MM.1S (cell line): Measurements from ENCODE around the gene TNK1.
A peak's percentile ranks its signal among the peaks of the same experiment; 100 is the strongest.

Source experiments
- DNase-seq: peaks from one replicate; pipeline ENCODE4 v3.0.0-alpha.2; 2015
- H2AFZ ChIP-seq: fragments of 300-600 bp; sonication (generic); 2 replicates; pipeline ENCODE4 v1.6.0; 2016; ENCODE audit warnings: antibody characterized with exemption, low read length
- H3F3A ChIP-seq: fragments of 300-600 bp; sonication (generic); 2 replicates; pipeline ENCODE4 v1.6.1; 2016; ENCODE audit warnings: mild to moderate bottlenecking, antibody characterized with exemption, low read length, moderate library complexity, mixed read lengths; ENCODE audit not compliant: insufficient read depth
- H3K27ac ChIP-seq: fragments of 300-600 bp; sonication (generic); 2 replicates; pipeline ENCODE4 v1.5.1; 2016; ENCODE audit warnings: mild to moderate bottlenecking, low read length
- H3K27me3 ChIP-seq: fragments of 300-600 bp; sonication (generic); replicated peaks from 2 replicates; pipeline ENCODE4 v1.6.0; 2016; ENCODE audit warnings: low read length; ENCODE audit not compliant: insufficient read depth
- H3K36me3 ChIP-seq: fragments of 300-600 bp; sonication (generic); replicated peaks from 2 replicates; pipeline ENCODE4 v1.6.1; 2016; ENCODE audit warnings: mild to moderate bottlenecking, low read length, mixed read lengths; ENCODE audit not compliant: insufficient read depth
- H3K4me1 ChIP-seq: fragments of 300-600 bp; sonication (generic); 2 replicates; pipeline ENCODE4 v1.6.1; 2016; ENCODE audit warnings: low read length, mixed read lengths
- H3K4me2 ChIP-seq: fragments of 300-600 bp; sonication (generic); 2 replicates; pipeline ENCODE4 v1.6.0; 2016; ENCODE audit warnings: low read depth, low read length
- H3K4me3 ChIP-seq: fragments of 300-600 bp; sonication (generic); 2 replicates; pipeline ENCODE4 v1.5.1; 2016; ENCODE audit warnings: low read length, mixed read lengths
- H3K79me2 ChIP-seq: fragments of 300-600 bp; sonication (generic); 2 replicates; pipeline ENCODE4 v1.6.1; 2016; ENCODE audit warnings: mixed run types, low read length, mixed read lengths
- H3K9ac ChIP-seq: fragments of 300-600 bp; sonication (generic); 2 replicates; pipeline ENCODE4 v1.6.1; 2016; ENCODE audit warnings: low read length, mixed read lengths
- H3K9me2 ChIP-seq: fragments of 300-600 bp; sonication (generic); replicated peaks from 2 replicates; pipeline ENCODE4 v1.6.1; 2016; ENCODE audit warnings: mild to moderate bottlenecking, low read length, mixed read lengths; ENCODE audit not compliant: insufficient read depth
- H3K9me3 ChIP-seq: fragments of 300-600 bp; sonication (generic); replicated peaks from 2 replicates; pipeline ENCODE4 v1.6.1; 2016; ENCODE audit warnings: mild to moderate bottlenecking, low read length, mixed read lengths; ENCODE audit not compliant: insufficient read depth
- H4K20me1 ChIP-seq: fragments of 300-600 bp; sonication (generic); 2 replicates; pipeline ENCODE4 v1.6.1; 2016; ENCODE audit warnings: mild to moderate bottlenecking, low read length, moderate library complexity, mixed read lengths; ENCODE audit not compliant: insufficient read depth
- CTCF ChIP-seq: fragments of 300-600 bp; sonication (generic); IDR thresholded peaks from 2 replicates; pipeline ENCODE4 v1.5.1; 2016; ENCODE audit warnings: antibody characterized with exemption, low read length, mixed read lengths
- EZH2 ChIP-seq: fragments of 300-600 bp; sonication (generic); optimal IDR thresholded peaks from 2 replicates; pipeline ENCODE3; 2017; ENCODE audit warnings: low read depth, mild to moderate bottlenecking, antibody characterized with exemption, low read length, mixed read lengths
- EZH2phosphoT487 ChIP-seq: fragments of 300-600 bp; sonication (generic); IDR thresholded peaks from 2 replicates; pipeline ENCODE4 v1.6.1; 2018; ENCODE audit warnings: antibody characterized with exemption, low read length

Gene TNK1

GRCh38 chr17:7396147-7396546 is 15.3 kb downstream of the TNK1 start:
- no peak for DNase-seq

DNA sequence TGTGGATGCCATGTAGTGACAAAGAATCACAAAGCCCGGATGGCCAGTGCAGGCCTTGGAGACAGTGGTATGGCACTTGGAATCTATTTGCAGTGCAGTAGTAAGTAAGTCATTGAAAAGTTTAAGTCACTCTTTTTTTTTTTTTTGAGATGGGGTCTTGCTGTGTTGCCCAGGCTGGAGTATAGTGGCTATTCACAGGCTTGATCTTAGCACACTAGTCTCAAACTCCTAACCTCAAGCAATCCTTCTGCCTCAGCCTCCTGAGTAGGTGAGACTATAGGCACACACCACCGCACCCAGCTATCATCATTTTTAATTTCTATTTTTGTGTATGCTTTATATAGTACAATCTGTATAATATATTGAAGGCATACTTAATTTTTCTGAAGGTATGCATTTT is 17.7 kb downstream of the TNK1 start:
- H3K9me3 ChIP-seq: no peaks in the 10 kb centered on the region
- no peak overlapping the region for H3K27ac ChIP-seq
- H3K9ac ChIP-seq: no peak overlapping the region
- H3F3A ChIP-seq: peaks cover 6% of the 10 kb centered on the region; the same call in 1 of the 2 replicates
- TF ChIP-seq CTCF: no peak
- no peak for TF ChIP-seq EZH2phosphoT487
- DNase-seq: no peak
- H3K27me3 ChIP-seq: no peaks in the 10 kb centered on the region
- H3K4me2 ChIP-seq: no peak overlapping the region
- no peaks in the 10 kb centered on the region for H3K36me3 ChIP-seq
- H4K20me1 ChIP-seq: no peaks in the 10 kb centered on the region
- no peak overlapping the region for H3K4me3 ChIP-seq
- no peaks in the 10 kb centered on the region for H3K9me2 ChIP-seq
- 0 out of 2 replicates have a peak, but pooled peaks cover 7% of the 10 kb centered on the region for H3K4me1 ChIP-seq
- H3K79me2 ChIP-seq: no peaks in the 10 kb centered on the region; the same call in 1 of the 2 replicates
- H2AFZ ChIP-seq: no peak overlapping the region

More at GRCh38 chr17:7396147-7396546, 15.3 kb downstream of the TNK1 start:
- Histone ChIP-seq H3K9me2 (no peaks in the 10 kb centered on the region), H3F3A (peaks cover 6% of the 10 kb centered on the region; the same call in 1 of the 2 replicates), H3K4me1 (0 out of 2 replicates have a peak, but pooled peaks cover 3% of the 10 kb centered on the region), H3K9ac (no peak overlapping the region), H3K79me2 (no peaks in the 10 kb centered on the region), H4K20me1 (no peaks in the 10 kb centered on the region), H3K27ac (no peak overlapping the region), H3K4me2 (no peak overlapping the region), H3K27me3 (no peaks in the 10 kb centered on the region), H3K36me3 (no peaks in the 10 kb centered on the region), H3K4me3 (no peak overlapping the region), H2AFZ (no peak overlapping the region), H3K9me3 (no peaks in the 10 kb centered on the region)
- TF ChIP-seq EZH2phosphoT487: no peak
- no peak for TF ChIP-seq CTCF
- no peak for TF ChIP-seq EZH2

GRCh38 chr17:7403043-7403726 is 22.3 kb downstream of the TNK1 start:
- no peaks in the 10 kb centered on the region for H4K20me1 ChIP-seq
- no peaks in the 10 kb centered on the region for H3K9me3 ChIP-seq
- H3K4me2 ChIP-seq: peak overlapping the region; percentile 61
- peak overlapping the region; percentile 64 for H3K9ac ChIP-seq
- H3K27me3 ChIP-seq: peaks cover 24% of the 10 kb centered on the region
- no peaks in the 10 kb centered on the region for H3F3A ChIP-seq
- H3K9me2 ChIP-seq: no peaks in the 10 kb centered on the region
- peaks cover 4% of the 10 kb centered on the region; the same call in 1 of the 2 replicates for H3K4me1 ChIP-seq
- no peak for TF ChIP-seq CTCF
- TF ChIP-seq EZH2: no peak
- no peak for TF ChIP-seq EZH2phosphoT487
- H2AFZ ChIP-seq: peak overlapping the region; percentile 81
- H3K36me3 ChIP-seq: no peaks in the 10 kb centered on the region
- no peak for DNase-seq
- H3K4me3 ChIP-seq: peak overlapping the region; percentile 76
- H3K27ac ChIP-seq: no peak overlapping the region
- H3K79me2 ChIP-seq: no peaks in the 10 kb centered on the region; the same call in 1 of the 2 replicates
